ENCODE measurements around the gene CYB561D1.

Gene CYB561D1

DNA sequence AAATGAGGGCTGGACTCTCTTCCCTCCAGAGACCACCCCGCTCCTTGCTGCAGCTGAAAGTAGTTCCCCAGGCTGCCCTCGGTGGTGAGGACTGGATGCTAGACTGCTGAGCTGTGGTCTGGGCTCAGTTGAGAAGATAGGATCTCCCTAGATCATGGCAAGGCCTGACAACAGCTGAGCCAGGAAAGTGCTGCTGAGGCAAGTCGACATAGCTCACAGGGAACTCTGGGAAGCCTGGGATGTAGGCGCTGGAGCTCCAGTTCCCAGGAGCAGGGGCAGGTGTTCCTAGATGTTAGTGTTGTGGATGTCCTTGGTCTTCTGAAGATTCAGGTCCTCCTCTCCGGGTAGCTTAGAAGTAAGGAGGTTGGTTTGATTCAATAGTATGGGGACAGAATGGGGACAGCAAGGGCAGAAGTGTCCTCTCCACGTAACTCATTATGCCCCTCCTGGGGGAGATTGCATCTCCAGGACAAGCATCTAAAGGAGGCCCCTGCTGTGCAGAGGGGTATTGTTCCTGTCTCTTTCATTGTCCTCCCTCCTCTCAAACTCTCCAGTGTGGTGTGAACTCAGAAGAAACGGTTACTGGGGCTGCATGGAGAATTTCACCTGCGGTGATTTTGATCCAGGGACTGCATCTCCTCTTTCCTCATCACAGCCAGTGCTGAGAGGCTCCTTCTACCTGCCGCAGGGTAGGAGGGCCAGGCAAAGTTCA, 3.7 kb downstream of the CYB561D1 start:
- peak in 15 of 42 donors; percentile 26 to 68 (median 44) for DNase-seq
- intact Hi-C loops (cut with DNase I) = no loop called here

GRCh38 chr1:109498161-109498801, 4.4 kb downstream of the CYB561D1 start:
- intact Hi-C loops (cut with DNase I) = no loop called here
- peak; percentile 29 to 90 (median 70) for DNase-seq

GRCh38 chr1:109499081-109499480, 5.2 kb downstream of the CYB561D1 start:
- intact Hi-C loops (cut with DNase I) = no loop called here
- peak in 5 of 42 donors; percentile 25 to 59 (median 33) for DNase-seq

GRCh38 chr1:109499661-109500536, 6.0 kb downstream of the CYB561D1 start:
- DNase-seq = peak in 36 of 42 donors; percentile 17 to 86 (median 52)
- intact Hi-C loops (cut with DNase I) = no loop called here

DNA sequence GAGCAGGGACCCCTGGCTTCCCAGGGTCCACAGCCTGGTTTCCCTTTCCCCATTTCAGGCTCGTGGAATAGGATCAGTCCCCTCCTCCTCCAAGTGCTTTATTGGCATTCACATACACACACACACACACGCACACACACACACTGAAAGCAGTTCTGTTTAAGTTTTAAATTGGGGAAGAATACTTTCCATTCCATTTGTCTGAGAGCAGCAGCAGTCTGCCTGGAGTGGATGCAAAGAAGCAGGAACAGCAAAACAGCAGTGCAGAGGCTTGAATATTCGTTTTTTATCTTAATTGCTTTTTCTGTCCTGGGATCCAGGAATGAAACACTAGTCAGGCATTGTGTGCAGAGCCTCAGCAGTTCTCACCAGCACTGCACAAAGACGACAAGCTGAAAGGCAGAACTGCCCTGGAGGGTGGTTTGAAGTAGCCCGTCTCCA, 7.1 kb downstream of the CYB561D1 start:
- DNase-seq = peak in 1 of 42 donors; percentile 37
- intact Hi-C loops (cut with DNase I) = no loop called here

DNA sequence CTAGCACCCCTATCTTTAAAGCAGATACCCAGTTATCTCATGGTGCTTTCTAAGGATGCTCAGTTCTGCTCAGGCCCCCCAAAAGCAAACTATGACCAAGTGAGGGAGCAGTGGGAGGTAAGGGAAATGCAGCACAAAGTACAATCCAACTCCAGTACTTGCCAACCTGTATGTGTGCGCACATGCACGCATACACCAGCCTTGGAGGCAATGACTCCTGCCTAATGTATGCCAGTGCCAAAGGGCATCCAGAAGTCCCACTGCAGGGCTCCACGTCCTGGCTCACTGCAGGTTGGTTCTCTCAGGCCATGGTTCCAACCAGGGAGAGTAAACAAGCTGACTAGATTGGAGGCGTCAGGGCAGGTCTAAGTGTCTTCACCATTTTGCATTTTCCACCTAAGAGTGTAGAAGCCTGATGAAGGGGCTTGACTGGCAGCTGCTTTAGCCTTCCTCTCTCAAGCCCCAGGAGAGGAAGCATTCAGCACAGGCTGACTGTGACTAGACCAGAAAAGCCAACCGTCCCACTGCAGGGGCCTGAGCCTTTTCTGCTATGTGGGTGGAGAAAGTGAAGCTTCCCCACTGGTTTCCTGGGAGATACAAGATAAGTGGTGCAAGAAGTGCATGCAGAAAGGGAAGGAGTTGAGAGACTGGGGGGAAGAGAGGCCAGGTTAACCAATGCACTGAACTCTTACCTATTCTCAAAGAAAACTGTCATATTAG, 7.9 kb downstream of the CYB561D1 start:
- DNase-seq = no peak
- intact Hi-C loops (cut with DNase I) = no loop called here

- DNase-seq = peak in 4 of 42 donors; percentile 38 to 70 (median 61)
- intact Hi-C loops (cut with DNase I) = no loop called here
Measured at GRCh38 chr1:109502364-109502851, 8.5 kb downstream of the CYB561D1 start.

GRCh38 chr1:109503935-109504334, 10.0 kb downstream of the CYB561D1 start:
- no peak for DNase-seq
- intact Hi-C loops (cut with DNase I) = no loop called here

- DNase-seq = no peak
Measured at GRCh38 chr1:109504974-109505373, 11.1 kb downstream of the CYB561D1 start.

DNA sequence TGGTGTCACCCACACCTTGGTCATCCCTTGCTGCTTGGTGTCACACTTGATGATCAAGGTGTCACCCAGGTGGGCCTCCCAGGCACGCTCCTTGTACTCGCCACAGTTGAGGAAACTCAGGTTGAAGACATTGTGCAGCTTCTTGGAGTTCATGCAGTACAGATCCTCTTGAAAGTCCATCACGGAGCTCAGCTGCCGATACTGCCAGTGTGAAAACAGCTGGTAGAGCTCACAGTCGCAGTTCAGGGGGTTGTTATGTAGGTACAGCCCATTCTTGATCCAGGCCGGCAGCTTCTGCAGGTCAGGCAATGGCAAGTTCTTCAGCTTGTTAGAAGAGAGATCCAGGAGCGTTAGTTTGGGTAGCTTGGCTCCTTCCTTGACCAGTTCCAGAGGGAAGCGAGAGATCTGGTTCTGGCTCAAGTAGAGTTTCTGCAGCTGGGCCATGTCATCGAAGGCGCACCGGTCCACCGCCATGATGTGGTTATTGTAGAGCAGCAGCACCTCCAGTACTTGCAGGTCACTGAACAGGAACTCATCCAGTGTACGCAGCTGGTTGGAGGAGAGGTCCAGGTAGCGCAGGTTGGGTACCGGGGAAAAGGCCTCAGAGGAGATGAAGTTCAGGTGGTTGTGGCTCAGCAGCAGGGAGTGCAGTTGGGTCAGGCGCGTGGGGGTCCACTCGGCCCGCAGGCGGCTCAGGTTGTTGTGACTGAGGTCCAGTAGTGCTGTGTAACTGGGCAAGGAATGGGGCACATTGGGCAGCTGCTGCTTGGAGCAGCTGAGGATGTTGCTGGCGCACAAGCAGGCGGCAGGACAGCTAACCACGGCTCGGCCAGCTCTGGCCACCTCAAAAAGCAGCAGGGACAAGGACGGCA, 14.3 kb downstream of the CYB561D1 start:
- intact Hi-C loops (cut with DNase I) = no loop called here
- DNase-seq = no peak

More at GRCh38 chr1:109504974-109505373, 11.1 kb downstream of the CYB561D1 start:
- intact Hi-C loops (cut with DNase I) = no loop called here

DNA sequence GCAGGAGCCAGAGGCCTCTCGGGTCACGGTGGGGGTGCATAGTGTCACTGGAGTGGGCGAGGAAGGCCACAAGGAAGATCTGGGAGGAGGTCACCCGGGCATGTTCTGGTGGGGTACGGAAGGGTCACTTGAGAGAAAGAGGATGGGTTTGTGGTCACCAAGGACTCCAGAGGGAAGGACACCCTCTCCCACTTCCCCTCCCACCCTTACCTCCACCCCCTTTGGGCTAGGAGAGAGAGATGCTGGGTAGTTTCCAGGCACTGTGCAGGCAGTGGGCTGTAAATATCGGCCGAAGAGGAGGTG, 14.9 kb downstream of the CYB561D1 start:
- intact Hi-C loops (cut with DNase I) = no loop called here
- DNase-seq = no peak

DNA sequence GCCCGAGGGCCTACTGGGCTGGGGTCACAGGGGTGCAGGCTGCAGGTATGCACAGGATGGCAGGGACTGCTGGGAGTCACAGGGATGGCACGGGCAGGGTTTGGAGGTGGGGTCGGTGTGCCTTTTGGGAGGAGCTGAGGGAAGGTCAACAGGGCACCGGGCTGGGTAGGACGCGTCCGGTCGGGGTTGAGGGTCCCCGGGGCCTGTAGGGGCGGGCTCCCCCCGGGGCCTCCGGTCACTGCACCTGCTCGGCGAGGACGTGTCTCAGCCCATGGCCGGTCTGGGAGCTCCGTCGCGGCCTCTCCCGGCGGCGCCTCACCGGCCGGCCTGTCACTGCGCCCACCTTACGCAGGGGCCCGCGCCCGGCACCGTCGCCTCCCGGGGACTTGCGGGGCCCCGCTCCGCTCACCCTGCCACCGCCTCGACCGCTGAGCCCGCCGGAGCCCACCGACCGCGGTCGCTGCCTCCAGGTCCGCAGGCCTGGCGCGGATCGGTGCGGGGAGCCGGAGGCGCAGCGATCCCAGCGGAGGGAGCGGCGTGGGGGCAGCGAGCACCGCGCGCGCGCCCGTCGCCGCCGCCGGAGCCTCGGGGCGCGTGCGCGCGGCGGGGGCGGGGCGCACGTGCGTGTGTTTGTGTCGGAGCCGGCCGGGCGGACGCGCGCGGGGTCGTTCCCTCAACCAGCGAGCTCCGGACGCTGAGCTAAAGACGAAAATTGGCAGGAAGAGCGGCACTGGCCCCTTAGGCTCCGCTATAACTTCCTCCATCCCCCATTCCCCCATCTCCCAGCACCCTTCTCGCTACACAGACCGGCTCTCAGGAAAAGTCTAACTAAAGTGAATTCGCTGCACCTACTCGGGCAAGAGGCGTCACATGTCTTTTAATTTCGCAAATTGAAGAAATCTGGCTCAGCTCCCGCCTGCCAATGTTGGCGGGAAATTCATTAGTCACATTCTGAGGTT, 15.6 kb downstream of the CYB561D1 start, which contains the start of gene AMIGO1:
AMIGO1 (minus strand) TSS at position 552 of the 959 bp plus-strand sequence. CDS start 815 bp downstream, outside the sequence.
- DNase-seq = peak in 36 of 42 donors; percentile 39 to 82 (median 63)
- intact Hi-C loops (cut with DNase I) = no loop called here

- no peak for DNase-seq
- intact Hi-C loops (cut with DNase I) = no loop called here
Measured at GRCh38 chr1:109513110-109513710, 19.3 kb downstream of the CYB561D1 start.

GRCh38 chr1:109514846-109515245, 21.0 kb downstream of the CYB561D1 start:
- intact Hi-C loops (cut with DNase I) = no loop called here

DNA sequence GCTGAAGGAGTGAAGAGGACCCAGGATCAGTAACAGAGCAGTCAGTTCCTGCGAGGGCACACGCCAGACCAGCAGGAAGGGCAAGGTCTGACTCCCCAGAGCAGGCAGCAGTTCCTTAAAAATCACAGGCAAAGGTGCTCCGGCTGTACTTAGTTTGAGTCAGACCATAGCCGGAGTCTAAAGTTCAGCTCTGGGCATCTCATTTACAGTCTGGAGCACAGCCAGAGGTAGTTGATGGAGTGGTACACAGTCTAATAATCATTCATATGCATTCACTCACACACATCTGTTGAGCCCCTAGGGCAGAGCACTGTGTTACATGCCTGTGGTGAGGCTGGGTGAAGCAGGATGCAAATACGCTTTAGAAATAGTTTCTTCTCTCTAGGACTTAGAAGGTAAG, 23.0 kb downstream of the CYB561D1 start:
- no peak for DNase-seq

More at GRCh38 chr1:109514846-109515245, 21.0 kb downstream of the CYB561D1 start:
- no peak for DNase-seq

DNA sequence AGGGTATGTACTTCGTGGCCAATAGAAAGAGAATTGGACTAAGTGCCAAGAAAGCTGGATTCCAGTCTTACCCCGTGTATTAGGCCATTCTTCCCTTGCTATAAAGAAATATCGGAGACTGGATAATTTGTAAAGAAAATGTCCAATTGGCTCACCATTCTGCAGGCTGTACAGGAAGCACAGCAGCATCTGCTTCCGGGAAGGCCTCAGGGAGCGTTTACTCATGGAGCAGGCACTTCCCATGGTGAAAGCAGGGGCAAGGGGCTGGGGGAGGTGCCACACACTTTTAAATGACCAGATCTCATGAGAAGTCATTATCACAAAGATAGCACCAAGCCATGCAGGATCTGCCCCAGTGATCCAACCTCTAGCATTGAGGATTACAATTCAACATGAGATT, 23.4 kb downstream of the CYB561D1 start:
- no peak for DNase-seq
- intact Hi-C loops (cut with DNase I) = no loop called here

More for the DNA sequence above, 23.0 kb downstream of the CYB561D1 start:
- intact Hi-C loops (cut with DNase I) = no loop called here

All from head of caudate nucleus (tissue), 42 donors.